MM.1S (cell line): Measurements from ENCODE around the gene LZIC.

Experiments
- DNase-seq: peaks from one replicate; pipeline ENCODE4 v3.0.0-alpha.2; 2015
- H2AFZ ChIP-seq: fragments of 300-600 bp; sonication (generic); 2 replicates; pipeline ENCODE4 v1.6.0; 2016; ENCODE audit warnings: antibody characterized with exemption, low read length
- H3F3A ChIP-seq: fragments of 300-600 bp; sonication (generic); 2 replicates; pipeline ENCODE4 v1.6.1; 2016; ENCODE audit warnings: mild to moderate bottlenecking, antibody characterized with exemption, low read length, moderate library complexity, mixed read lengths; ENCODE audit not compliant: insufficient read depth
- H3K27ac ChIP-seq: fragments of 300-600 bp; sonication (generic); 2 replicates; pipeline ENCODE4 v1.5.1; 2016; ENCODE audit warnings: mild to moderate bottlenecking, low read length
- H3K27me3 ChIP-seq: fragments of 300-600 bp; sonication (generic); replicated peaks from 2 replicates; pipeline ENCODE4 v1.6.0; 2016; ENCODE audit warnings: low read length; ENCODE audit not compliant: insufficient read depth
- H3K36me3 ChIP-seq: fragments of 300-600 bp; sonication (generic); replicated peaks from 2 replicates; pipeline ENCODE4 v1.6.1; 2016; ENCODE audit warnings: mild to moderate bottlenecking, low read length, mixed read lengths; ENCODE audit not compliant: insufficient read depth
- H3K4me1 ChIP-seq: fragments of 300-600 bp; sonication (generic); 2 replicates; pipeline ENCODE4 v1.6.1; 2016; ENCODE audit warnings: low read length, mixed read lengths
- H3K4me2 ChIP-seq: fragments of 300-600 bp; sonication (generic); 2 replicates; pipeline ENCODE4 v1.6.0; 2016; ENCODE audit warnings: low read depth, low read length
- H3K4me3 ChIP-seq: fragments of 300-600 bp; sonication (generic); 2 replicates; pipeline ENCODE4 v1.5.1; 2016; ENCODE audit warnings: low read length, mixed read lengths
- H3K79me2 ChIP-seq: fragments of 300-600 bp; sonication (generic); 2 replicates; pipeline ENCODE4 v1.6.1; 2016; ENCODE audit warnings: mixed run types, low read length, mixed read lengths
- H3K9ac ChIP-seq: fragments of 300-600 bp; sonication (generic); 2 replicates; pipeline ENCODE4 v1.6.1; 2016; ENCODE audit warnings: low read length, mixed read lengths
- H3K9me2 ChIP-seq: fragments of 300-600 bp; sonication (generic); replicated peaks from 2 replicates; pipeline ENCODE4 v1.6.1; 2016; ENCODE audit warnings: mild to moderate bottlenecking, low read length, mixed read lengths; ENCODE audit not compliant: insufficient read depth
- H3K9me3 ChIP-seq: fragments of 300-600 bp; sonication (generic); replicated peaks from 2 replicates; pipeline ENCODE4 v1.6.1; 2016; ENCODE audit warnings: mild to moderate bottlenecking, low read length, mixed read lengths; ENCODE audit not compliant: insufficient read depth
- H4K20me1 ChIP-seq: fragments of 300-600 bp; sonication (generic); 2 replicates; pipeline ENCODE4 v1.6.1; 2016; ENCODE audit warnings: mild to moderate bottlenecking, low read length, moderate library complexity, mixed read lengths; ENCODE audit not compliant: insufficient read depth
- EZH2 ChIP-seq: fragments of 300-600 bp; sonication (generic); optimal IDR thresholded peaks from 2 replicates; pipeline ENCODE3; 2017; ENCODE audit warnings: low read depth, mild to moderate bottlenecking, antibody characterized with exemption, low read length, mixed read lengths
- EZH2phosphoT487 ChIP-seq: fragments of 300-600 bp; sonication (generic); IDR thresholded peaks from 2 replicates; pipeline ENCODE4 v1.6.1; 2018; ENCODE audit warnings: antibody characterized with exemption, low read length
- TF ChIP-seq, protein P1 (sequence below): fragments of 300-600 bp; sonication (generic); IDR thresholded peaks from 2 replicates; pipeline ENCODE4 v1.5.1; 2016; ENCODE audit warnings: antibody characterized with exemption, low read length, mixed read lengths

Gene LZIC

DNA sequence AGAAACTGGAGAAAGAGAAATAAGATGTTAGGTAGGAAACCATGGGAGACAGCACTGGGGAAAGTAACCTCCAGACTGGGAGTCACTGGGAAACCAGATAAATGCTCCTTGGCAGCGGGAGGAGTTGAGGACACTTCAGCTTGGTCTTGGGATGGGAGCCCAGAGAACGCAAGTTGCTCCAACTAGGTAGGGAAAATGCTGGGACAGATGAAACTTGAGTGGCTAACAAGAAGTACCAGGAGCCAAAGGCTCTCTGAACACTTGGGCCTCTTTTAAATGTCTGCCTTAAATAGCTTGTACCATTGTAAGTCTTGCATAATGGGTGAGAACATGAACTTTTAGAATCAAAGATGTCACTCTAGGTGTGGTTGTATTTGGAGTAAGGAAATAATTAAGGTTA lies 3.1 kb upstream of the LZIC start:
- Histone ChIP-seq H4K20me1 (no peaks in the 10 kb centered on the region), H3K36me3 (no peaks in the 10 kb centered on the region), H3K4me1 (peaks cover 8% of the 10 kb centered on the region), H3K9me3 (no peaks in the 10 kb centered on the region), H3K79me2 (peaks cover 14% of the 10 kb centered on the region), H3K27me3 (no peaks in the 10 kb centered on the region), H3K9ac (no peak overlapping the region), H3K9me2 (no peaks in the 10 kb centered on the region), H2AFZ (no peak overlapping the region), H3K4me2 (no peak overlapping the region), H3K27ac (no peak overlapping the region), H3K4me3 (no peak overlapping the region), H3F3A (peaks cover 7% of the 10 kb centered on the region)
- DNase-seq = no peak
- TF ChIP-seq EZH2 = no peak
- no peak for TF ChIP-seq EZH2phosphoT487
- TF ChIP-seq, protein P1, sequence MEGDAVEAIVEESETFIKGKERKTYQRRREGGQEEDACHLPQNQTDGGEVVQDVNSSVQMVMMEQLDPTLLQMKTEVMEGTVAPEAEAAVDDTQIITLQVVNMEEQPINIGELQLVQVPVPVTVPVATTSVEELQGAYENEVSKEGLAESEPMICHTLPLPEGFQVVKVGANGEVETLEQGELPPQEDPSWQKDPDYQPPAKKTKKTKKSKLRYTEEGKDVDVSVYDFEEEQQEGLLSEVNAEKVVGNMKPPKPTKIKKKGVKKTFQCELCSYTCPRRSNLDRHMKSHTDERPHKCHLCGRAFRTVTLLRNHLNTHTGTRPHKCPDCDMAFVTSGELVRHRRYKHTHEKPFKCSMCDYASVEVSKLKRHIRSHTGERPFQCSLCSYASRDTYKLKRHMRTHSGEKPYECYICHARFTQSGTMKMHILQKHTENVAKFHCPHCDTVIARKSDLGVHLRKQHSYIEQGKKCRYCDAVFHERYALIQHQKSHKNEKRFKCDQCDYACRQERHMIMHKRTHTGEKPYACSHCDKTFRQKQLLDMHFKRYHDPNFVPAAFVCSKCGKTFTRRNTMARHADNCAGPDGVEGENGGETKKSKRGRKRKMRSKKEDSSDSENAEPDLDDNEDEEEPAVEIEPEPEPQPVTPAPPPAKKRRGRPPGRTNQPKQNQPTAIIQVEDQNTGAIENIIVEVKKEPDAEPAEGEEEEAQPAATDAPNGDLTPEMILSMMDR = no peak

DNA sequence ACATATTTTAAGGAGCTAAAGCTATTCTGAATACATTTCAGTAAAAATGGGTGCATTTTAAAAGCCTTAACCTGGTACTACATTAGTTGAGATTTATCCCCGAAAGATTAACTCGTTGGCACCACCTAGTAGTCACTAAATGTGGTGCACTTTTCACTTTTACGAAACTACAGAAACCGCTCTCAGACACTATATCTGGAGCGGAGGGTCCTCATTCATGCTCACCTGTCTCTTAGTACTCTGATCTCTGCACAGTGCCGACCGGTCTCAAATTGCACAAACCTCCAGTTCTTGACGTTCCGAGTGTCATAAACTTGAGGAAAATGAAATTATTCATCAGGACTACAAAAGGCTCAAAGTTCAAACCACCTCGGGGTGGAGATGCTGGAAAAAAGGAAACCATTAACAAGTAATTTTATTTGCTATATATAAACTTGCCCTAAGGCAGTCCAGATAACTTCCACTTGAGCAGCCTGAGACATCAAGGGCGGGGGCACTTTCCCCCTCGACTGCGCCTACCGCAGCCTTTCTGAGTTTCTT lies 722 bp downstream of the LZIC start:
- Histone ChIP-seq H3F3A (peaks cover 7% of the 10 kb centered on the region), H3K27me3 (no peaks in the 10 kb centered on the region), H3K79me2 (peaks cover 14% of the 10 kb centered on the region), H3K9me2 (no peaks in the 10 kb centered on the region), H3K9me3 (no peaks in the 10 kb centered on the region), H3K27ac (peak overlapping the region; percentile 73; the same call in 1 of the 2 replicates), H3K4me2 (peak overlapping the region; percentile 72), H3K9ac (peak overlapping the region; percentile 83), H4K20me1 (no peaks in the 10 kb centered on the region), H3K36me3 (no peaks in the 10 kb centered on the region), H3K4me3 (peak overlapping the region; percentile 73), H3K4me1 (no peaks in the 10 kb centered on the region; the same call in 1 of the 2 replicates), H2AFZ (peak overlapping the region; percentile 73)
- DNase-seq = peak; percentile 75
- TF ChIP-seq, protein P1 = peak; percentile 67
- TF ChIP-seq EZH2 = no peak

DNA sequence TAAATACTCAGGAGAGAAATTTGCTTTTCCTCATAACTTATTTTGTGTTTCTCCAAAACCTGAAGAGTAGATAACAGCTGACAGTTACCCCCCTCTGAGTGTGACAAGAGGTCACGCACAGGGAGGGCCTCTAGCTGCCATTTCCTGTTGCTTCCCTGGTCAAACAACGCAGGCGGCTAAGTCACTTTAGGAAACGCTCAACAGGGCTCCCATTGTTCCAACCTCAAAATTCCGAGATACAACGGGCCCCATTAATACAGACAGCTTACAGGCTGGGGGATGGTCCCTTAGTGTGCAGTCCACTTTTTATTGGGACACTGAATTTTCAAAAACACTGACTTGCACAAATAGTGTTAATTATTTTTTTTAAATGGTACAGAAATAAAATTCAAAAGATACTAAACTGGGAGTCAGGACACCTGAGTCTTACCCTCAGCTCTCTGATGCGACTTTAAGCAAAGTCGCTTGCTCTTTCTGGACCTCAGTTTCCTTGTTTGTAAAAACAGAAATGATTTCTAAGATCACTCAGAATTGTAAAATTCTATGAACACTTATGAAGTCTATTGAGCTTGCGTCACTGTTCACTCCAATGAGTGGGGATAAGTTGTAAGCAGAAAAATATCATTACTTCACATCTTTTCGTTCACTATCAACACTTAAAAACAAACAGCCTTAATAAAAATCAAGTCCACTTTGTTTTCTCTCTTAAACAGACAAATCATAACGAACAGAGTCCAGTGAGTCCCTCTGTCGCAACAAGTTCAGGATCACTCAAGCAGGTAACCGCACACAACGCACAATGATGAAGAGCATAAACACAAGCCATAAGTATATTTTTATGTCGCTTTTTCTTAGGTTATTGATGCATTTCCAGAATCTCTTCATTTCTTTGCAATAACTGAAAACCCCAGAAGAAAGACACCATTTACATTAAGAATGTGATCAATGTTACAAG lies 13.5 kb downstream of the LZIC start:
- Histone ChIP-seq H3K27me3 (no peaks in the 10 kb centered on the region), H3K36me3 (no peaks in the 10 kb centered on the region; the same call in 1 of the 2 replicates), H3K9ac (no peak overlapping the region), H2AFZ (no peak overlapping the region), H3F3A (no peaks in the 10 kb centered on the region), H3K4me2 (no peak overlapping the region), H3K9me3 (no peaks in the 10 kb centered on the region), H3K79me2 (no peaks in the 10 kb centered on the region), H3K27ac (no peak overlapping the region), H4K20me1 (no peaks in the 10 kb centered on the region), H3K4me1 (no peaks in the 10 kb centered on the region), H3K4me3 (no peak overlapping the region), H3K9me2 (no peaks in the 10 kb centered on the region)
- DNase-seq = no peak
- TF ChIP-seq, protein P1 = no peak
- TF ChIP-seq EZH2phosphoT487 (no peak), EZH2 (no peak)
